Stimulated activated CD4-positive, alpha-beta T cell treated with anti-CD3 and anti-CD28 coated beads, Interleukin-12 subunit alpha, Interleukin-12 subunit beta, amount 100 ng/mL, for 48 hours (primary cell): ENCODE measurements around the gene RBM20.

Experiments used
- DNase-seq, 3 donors: peaks; one replicate each; pipeline ENCODE4 v3.0.0-alpha.2; 2020; ENCODE audit warnings: low read depth in 2 of 3, low spot score in 1 of 3

The RBM20 gene

DNA sequence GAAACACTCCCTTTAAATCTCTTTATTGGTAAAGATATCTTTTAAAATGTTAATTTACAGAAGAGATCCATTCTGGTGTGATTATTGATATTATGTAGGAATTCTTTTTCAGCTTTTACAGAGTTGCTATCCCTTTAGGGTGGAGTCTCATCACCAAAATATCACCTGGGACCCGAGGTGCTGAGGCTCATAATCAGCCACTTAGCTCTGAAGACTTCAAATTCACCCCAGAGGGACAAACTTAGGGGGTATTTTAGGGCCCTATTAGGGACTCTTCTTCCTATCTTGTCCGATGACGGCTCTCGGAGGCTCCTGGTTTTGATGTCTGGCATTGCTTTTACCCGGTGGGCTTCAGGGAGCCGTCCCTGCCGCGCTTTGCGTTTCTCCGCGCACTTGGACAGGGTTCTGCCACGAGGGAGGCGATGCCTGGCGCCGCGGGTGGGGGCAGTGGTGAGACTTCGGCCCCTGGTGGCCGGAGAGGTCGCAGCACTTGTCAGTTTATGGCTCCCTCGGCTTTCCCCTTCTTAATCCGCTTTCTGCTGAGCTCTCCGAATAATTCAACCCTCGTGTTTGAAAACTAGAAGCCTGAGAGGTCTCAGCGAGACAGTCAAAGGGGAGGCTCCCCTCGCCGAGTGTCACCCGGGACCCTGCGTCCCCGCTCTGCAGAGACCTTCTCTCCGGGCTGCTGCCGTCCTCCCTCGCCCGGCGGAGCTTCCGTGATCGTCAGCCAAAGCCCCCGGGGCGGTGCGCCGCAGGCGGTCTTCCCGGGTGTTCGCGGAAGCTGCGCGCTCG lies 27.8 kb downstream of the RBM20 start:
- peak; percentile 59 to 65 (median 60) for DNase-seq

GRCh38 chr10:110672580-110672919 lies 28.4 kb downstream of the RBM20 start:
- DNase-seq = no peak

- DNase-seq = no peak
Measured at GRCh38 chr10:110676016-110676415, 31.9 kb downstream of the RBM20 start.

- DNase-seq = no peak
Measured at GRCh38 chr10:110679486-110680272, 35.5 kb downstream of the RBM20 start.

DNA sequence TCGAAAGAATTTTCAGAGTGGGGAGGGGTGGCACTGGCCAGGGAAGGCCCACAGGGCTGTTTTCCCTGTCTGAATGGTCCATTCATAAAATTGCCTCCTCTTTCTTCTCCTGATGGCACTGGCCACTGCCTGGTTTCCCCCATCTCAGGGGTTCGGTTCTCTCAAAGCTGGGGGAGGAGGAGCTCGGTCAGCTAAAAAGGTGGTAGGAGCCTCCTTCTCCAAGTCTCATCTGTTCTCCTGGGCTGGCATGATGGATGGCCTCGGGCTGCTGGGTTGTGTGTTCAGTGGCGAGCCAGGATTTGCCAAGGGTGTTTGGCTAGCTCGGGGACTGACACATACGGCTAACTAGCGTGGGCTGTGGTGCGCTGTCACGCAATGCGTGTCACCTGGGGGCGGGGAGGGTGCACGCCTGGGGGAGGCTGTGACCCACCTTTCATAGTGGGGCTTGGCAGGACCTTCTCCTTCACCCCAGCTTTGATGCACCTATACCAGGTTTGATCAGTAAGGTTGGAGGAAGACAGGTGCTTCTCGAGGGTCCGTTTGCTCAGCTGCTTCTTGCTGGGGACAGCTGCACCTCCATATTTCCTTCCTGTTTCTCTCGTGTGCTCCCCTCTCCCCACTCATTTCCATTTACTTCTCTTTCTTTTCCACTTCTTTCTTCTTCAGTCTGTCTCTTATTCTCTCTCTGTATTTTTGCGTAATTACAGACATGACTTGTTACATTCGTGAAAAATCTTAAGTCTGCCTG lies 36.3 kb downstream of the RBM20 start:
- DNase-seq = no peak

GRCh38 chr10:110681023-110681681 lies 37.0 kb downstream of the RBM20 start:
- peak in 2 of 3 donors; percentile 12 to 25 for DNase-seq

GRCh38 chr10:110682348-110682747 lies 38.2 kb downstream of the RBM20 start:
- DNase-seq = no peak

- DNase-seq = no peak
Measured at GRCh38 chr10:110684800-110685446, 40.8 kb downstream of the RBM20 start.

DNA sequence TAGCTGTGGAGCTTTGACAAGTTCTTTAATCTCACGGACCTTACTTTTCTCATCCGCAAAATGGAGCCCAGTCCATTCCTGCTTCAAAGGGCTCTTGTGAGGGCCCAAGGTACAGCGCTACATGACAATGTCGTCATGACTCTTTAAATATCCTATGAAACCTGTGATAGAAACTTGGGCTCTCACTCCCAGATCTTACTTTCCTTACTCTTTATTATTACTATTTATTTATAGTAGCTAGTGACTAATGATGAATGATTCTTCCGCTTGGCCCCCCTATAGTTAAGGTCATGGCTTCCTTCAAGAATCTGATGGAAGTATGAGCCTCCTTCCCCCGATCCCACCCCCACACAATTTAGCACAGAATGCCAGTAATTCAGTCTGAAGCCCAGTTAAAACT lies 41.9 kb downstream of the RBM20 start:
- DNase-seq = no peak

GRCh38 chr10:110686949-110687348 lies 42.8 kb downstream of the RBM20 start:
- no peak for DNase-seq

DNA sequence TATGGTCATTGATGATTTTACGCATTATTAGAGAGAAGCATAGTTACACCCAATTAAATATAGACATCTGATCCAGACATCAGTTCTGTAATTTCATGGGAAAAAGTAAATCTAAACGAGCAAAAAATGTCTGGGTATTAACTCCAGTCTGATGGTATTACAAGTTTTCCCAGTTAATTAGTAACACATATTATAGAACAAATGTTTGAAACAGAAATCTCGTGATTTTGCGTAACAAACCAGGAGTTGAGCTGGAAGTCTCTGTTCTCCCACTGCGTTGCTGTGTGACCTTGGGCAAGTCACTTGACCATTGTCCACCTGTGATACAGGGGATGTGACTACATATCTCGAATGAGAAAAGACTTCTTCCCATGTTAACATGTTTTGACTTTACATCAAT lies 43.3 kb downstream of the RBM20 start:
- no peak for DNase-seq

DNA sequence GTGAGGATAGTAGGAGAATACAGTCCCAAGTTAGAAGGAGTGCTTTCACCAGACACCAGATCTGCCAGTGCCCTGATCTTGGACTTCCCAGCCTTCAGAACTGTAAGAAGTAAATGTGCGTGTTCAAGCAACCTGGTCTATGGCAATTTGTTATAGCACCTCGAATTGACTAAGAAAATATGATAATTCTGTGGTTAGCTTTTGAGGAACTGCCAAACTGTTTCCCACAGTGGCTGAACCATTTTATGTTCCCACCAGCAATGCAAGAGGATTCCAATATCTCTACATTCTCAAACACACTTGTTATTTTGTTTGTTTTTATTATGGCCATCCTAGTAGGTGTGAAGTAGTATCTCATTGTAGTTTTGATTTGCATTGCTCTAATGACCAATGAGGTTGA lies 47.0 kb downstream of the RBM20 start:
- no peak for DNase-seq

- no peak for DNase-seq
Measured at GRCh38 chr10:110694263-110694662, 50.1 kb downstream of the RBM20 start.

DNA sequence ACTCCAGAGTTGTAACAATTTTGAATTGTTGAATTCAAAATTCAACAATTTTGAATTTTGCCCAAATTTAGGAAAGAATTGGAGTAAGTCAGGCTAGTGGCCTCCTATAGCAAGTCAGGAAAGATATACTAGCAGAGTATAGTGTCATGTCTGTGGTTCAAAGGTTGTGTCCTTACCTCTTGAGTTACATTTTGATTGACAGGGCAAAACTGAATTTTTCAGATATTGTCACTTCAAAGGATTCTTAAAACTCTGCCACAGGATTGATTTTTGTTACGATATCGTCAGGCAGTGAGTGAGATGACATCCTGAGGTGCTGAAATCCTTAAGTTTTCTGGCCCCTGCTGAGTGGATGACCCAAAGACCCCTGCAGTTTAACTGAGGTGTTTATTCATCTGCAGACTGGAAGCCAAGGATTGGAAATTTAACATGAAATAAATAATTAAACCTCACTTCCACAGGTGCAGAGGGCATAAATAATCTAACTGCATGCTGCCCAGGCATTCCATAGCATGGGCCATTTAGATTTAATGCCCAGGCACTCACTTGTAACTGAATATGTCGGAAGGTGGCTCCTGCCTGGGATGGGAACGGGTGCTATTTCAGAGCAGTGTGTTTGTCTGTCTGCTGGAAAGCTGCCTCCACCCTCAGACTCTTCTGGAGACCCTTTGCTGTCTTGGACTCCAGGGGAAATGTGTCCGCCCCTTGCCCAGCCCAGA lies 50.8 kb downstream of the RBM20 start:
- no peak for DNase-seq

GRCh38 chr10:110695539-110695886 lies 51.4 kb downstream of the RBM20 start:
- DNase-seq = no peak

DNA sequence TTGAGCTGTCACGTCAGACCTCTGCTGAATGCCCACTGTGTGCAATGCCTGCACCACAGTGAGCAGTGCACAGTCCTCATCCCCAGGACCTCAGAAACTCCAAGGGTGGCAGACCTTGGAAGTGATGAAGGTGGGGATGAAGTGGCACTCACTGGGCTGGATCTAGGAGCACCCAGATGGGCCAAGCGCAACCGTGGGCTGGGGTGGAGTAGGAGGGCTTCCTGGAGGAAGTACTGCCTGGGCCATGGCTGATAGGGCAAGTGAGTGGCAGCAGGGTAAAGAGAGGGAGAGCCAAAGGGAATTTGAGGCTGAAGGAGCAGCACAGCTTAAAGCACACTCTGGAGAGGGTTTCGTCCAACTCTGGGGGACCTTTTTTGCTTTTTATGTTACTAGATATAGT lies 52.3 kb downstream of the RBM20 start:
- DNase-seq = no peak

- DNase-seq = no peak
Measured at GRCh38 chr10:110698340-110698739, 54.2 kb downstream of the RBM20 start.

DNA sequence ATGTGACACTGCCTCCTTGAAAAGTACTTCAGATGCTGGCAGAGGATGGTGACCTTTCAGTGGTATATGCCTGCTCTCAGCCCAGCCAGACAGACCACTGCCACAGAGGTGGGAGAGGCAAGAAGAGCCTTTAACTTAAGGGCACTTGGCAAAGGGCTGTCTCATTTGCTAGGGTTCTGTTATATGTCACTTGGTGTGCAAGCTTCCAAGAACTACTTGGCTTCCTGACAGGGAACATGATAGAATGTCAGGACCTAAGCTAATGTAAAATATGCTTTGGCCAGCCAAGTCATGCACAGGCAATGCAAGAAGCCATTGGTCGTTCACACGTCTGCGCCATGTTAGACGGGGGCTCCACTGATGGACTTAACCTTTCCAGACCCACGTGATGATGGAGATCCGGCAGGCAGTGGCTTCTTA lies 54.7 kb downstream of the RBM20 start:
- no peak for DNase-seq

- no peak for DNase-seq
Measured at GRCh38 chr10:110699859-110700468, 55.8 kb downstream of the RBM20 start.
